Measurements from ENCODE around the gene HYAL2. TPM values are rescaled to one million over a fixed set of nuclear protein-coding genes. Genes with fewer than 3 reads are reported as not detected.

Gene HYAL2
- total RNA-seq, 2 experiments from 2014 or later, result 7.7 to 19.7 TPM

DNA sequence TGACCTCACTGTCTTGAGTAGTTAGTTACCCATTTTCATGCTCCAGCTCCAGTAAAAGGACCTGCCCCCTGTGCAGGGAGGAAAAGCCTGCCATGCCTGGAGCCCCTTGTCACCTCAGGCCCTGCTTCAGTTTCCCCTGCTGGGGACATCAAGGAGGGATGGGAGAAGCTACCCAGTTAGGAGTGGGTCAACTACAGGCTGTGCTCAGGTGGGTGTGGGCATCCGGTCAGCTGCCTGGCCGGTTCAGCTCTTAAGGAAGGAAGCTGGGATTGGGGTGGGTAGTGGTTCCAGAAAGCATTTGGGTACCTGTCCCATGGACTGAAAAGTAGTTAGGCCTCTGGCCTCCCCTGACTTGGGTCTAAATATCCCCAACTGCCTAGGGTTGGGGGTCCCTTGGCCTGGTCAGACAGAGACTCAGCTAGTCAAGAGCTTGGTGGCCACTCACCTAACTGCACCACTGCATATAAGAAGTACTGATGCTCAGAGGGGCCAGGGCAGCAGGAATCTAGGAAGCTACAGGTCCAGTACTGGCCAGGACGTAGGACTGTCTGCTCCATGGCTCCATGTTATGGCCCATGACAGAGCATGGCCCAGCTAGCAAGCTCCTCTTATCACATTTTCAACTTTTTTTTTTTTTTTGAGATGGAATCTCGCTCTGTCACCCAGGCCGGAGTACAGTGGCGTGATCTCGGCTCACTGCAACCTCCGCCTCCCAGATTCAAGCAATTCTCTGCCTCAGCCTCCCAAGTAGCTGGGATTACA is 43.1 kb downstream of the HYAL2 start:
- Histone ChIP-seq H3K9me3 (ENCODE audit: low read length) (no peaks in the 10 kb centered on the region), H3K9me2 (ENCODE audit: insufficient read depth, low read length) (no peaks in the 10 kb centered on the region), H2AFZ (ENCODE audit: low read length) (no peak overlapping the region), H4K20me1 (ENCODE audit: insufficient read depth, low read length) (no peaks in the 10 kb centered on the region), H3K79me2 (ENCODE audit: insufficient read depth, low read depth, low read length) (no peaks in the 10 kb centered on the region), H3K4me3 (ENCODE audit: low read depth, low read length, poor library complexity, severe bottlenecking) (no peak overlapping the region), H3K4me2 (ENCODE audit: low read length) (no peak overlapping the region), H3K27ac (ENCODE audit: low read depth, low read length, poor library complexity, severe bottlenecking) (no peak overlapping the region), H3K36me3 (ENCODE audit: insufficient read depth, low read length) (no peaks in the 10 kb centered on the region), H3K4me1 (ENCODE audit: insufficient read depth, low read length, poor library complexity, severe bottlenecking) (no peaks in the 10 kb centered on the region)
- TF ChIP-seq CTCF (conservative IDR thresholded peaks at IDR 0.05; ENCODE audit: low read length) (no peak), EZH2phosphoT487 (IDR thresholded peaks at IDR 0.05; ENCODE audit: borderline replicate concordance, low read depth, low read length) (no peak)
- ChIA-PET POLR2A (interaction anchor here (0.6 to 1.2 kb wide), 4 partner anchors 9 to 29 kb away, joined by 3 read pairs; partner anchors contain the start of genes HYAL3 and NAA80), CTCF (ENCODE audit: unreplicated experiment) (interaction anchor here (0.6 kb wide), 1 partner anchor 19 kb away, joined by 4 read pairs; no protein-coding TSS in a partner anchor)
- intact Hi-C loops (cut with micrococcal nuclease; ENCODE audit: unreplicated experiment), result no loop called here
- BruUV-seq (replicated peaks), result no TSS peak
- no peak for DNase-seq (ENCODE audit: low spot score)

- Histone ChIP-seq H3K9me2 (ENCODE audit: insufficient read depth, low read length) (no peaks in the 10 kb centered on the region), H4K20me1 (ENCODE audit: insufficient read depth, low read length) (no peaks in the 10 kb centered on the region), H3K4me3 (ENCODE audit: low read depth, low read length, poor library complexity, severe bottlenecking) (no peak within 1 kb of the TSS), H3K4me1 (ENCODE audit: insufficient read depth, low read length, poor library complexity, severe bottlenecking) (no peaks in the 10 kb centered on the region), H3K36me3 (ENCODE audit: insufficient read depth, low read length) (no peaks in the 10 kb centered on the region), H3K4me2 (ENCODE audit: low read length) (no peak within 1 kb of the TSS), H2AFZ (ENCODE audit: low read length) (no peak within 1 kb of the TSS), H3K27ac (ENCODE audit: low read depth, low read length, poor library complexity, severe bottlenecking) (no peak within 1 kb of the TSS), H3K79me2 (ENCODE audit: insufficient read depth, low read depth, low read length) (no peaks in the 10 kb centered on the region), H3K9me3 (ENCODE audit: low read length) (no peaks in the 10 kb centered on the region)
- ChIA-PET POLR2A (interaction anchor here (0.9 to 1.2 kb wide), 2 partner anchors 14 to 18 kb away, joined by 3 to 5 read pairs; no protein-coding TSS in a partner anchor), CTCF (ENCODE audit: unreplicated experiment) (no interaction called here)
- BruUV-seq (replicated peaks), result no TSS peak
- TF ChIP-seq EZH2phosphoT487 (IDR thresholded peaks at IDR 0.05; ENCODE audit: borderline replicate concordance, low read depth, low read length) (no peak), CTCF (conservative IDR thresholded peaks at IDR 0.05; ENCODE audit: low read length) (no peak)
- intact Hi-C loops (cut with micrococcal nuclease; ENCODE audit: unreplicated experiment), result no loop called here
- DNase-seq (ENCODE audit: low spot score), result no peak
Measured at GRCh38 chr3:50278880-50279224, 43.7 kb downstream of the HYAL2 start, which contains the start of gene LSMEM2. Gene LSMEM2, plus strand, starts transcription at chr3:50279087. Its CDS starts 27 bp downstream, at chr3:50279114.
